MM.1S (cell line): Measurements from ENCODE around the gene ARHGAP4.

ENCODE experiments used
- DNase-seq: peaks from one replicate; pipeline ENCODE4 v3.0.0-alpha.2; 2015
- H2AFZ ChIP-seq: fragments of 300-600 bp; sonication (generic); 2 replicates; pipeline ENCODE4 v1.6.0; 2016; ENCODE audit warnings: antibody characterized with exemption, low read length
- H3F3A ChIP-seq: fragments of 300-600 bp; sonication (generic); 2 replicates; pipeline ENCODE4 v1.6.1; 2016; ENCODE audit warnings: mild to moderate bottlenecking, antibody characterized with exemption, low read length, moderate library complexity, mixed read lengths; ENCODE audit not compliant: insufficient read depth
- H3K27ac ChIP-seq: fragments of 300-600 bp; sonication (generic); 2 replicates; pipeline ENCODE4 v1.5.1; 2016; ENCODE audit warnings: mild to moderate bottlenecking, low read length
- H3K27me3 ChIP-seq: fragments of 300-600 bp; sonication (generic); replicated peaks from 2 replicates; pipeline ENCODE4 v1.6.0; 2016; ENCODE audit warnings: low read length; ENCODE audit not compliant: insufficient read depth
- H3K36me3 ChIP-seq: fragments of 300-600 bp; sonication (generic); replicated peaks from 2 replicates; pipeline ENCODE4 v1.6.1; 2016; ENCODE audit warnings: mild to moderate bottlenecking, low read length, mixed read lengths; ENCODE audit not compliant: insufficient read depth
- H3K4me1 ChIP-seq: fragments of 300-600 bp; sonication (generic); 2 replicates; pipeline ENCODE4 v1.6.1; 2016; ENCODE audit warnings: low read length, mixed read lengths
- H3K4me2 ChIP-seq: fragments of 300-600 bp; sonication (generic); 2 replicates; pipeline ENCODE4 v1.6.0; 2016; ENCODE audit warnings: low read depth, low read length
- H3K4me3 ChIP-seq: fragments of 300-600 bp; sonication (generic); 2 replicates; pipeline ENCODE4 v1.5.1; 2016; ENCODE audit warnings: low read length, mixed read lengths
- H3K79me2 ChIP-seq: fragments of 300-600 bp; sonication (generic); 2 replicates; pipeline ENCODE4 v1.6.1; 2016; ENCODE audit warnings: mixed run types, low read length, mixed read lengths
- H3K9ac ChIP-seq: fragments of 300-600 bp; sonication (generic); 2 replicates; pipeline ENCODE4 v1.6.1; 2016; ENCODE audit warnings: low read length, mixed read lengths
- H3K9me2 ChIP-seq: fragments of 300-600 bp; sonication (generic); replicated peaks from 2 replicates; pipeline ENCODE4 v1.6.1; 2016; ENCODE audit warnings: mild to moderate bottlenecking, low read length, mixed read lengths; ENCODE audit not compliant: insufficient read depth
- H3K9me3 ChIP-seq: fragments of 300-600 bp; sonication (generic); replicated peaks from 2 replicates; pipeline ENCODE4 v1.6.1; 2016; ENCODE audit warnings: mild to moderate bottlenecking, low read length, mixed read lengths; ENCODE audit not compliant: insufficient read depth
- H4K20me1 ChIP-seq: fragments of 300-600 bp; sonication (generic); 2 replicates; pipeline ENCODE4 v1.6.1; 2016; ENCODE audit warnings: mild to moderate bottlenecking, low read length, moderate library complexity, mixed read lengths; ENCODE audit not compliant: insufficient read depth
- CTCF ChIP-seq: fragments of 300-600 bp; sonication (generic); IDR thresholded peaks from 2 replicates; pipeline ENCODE4 v1.5.1; 2016; ENCODE audit warnings: antibody characterized with exemption, low read length, mixed read lengths
- EZH2 ChIP-seq: fragments of 300-600 bp; sonication (generic); optimal IDR thresholded peaks from 2 replicates; pipeline ENCODE3; 2017; ENCODE audit warnings: low read depth, mild to moderate bottlenecking, antibody characterized with exemption, low read length, mixed read lengths
- EZH2phosphoT487 ChIP-seq: fragments of 300-600 bp; sonication (generic); IDR thresholded peaks from 2 replicates; pipeline ENCODE4 v1.6.1; 2018; ENCODE audit warnings: antibody characterized with exemption, low read length

The ARHGAP4 gene

GRCh38 chrX:153897899-153898298 lies 28.2 kb downstream of the ARHGAP4 start:
- 0 out of 2 replicates have a peak, but pooled peaks cover 5% of the 10 kb centered on the region for H3K27me3 ChIP-seq
- H3K4me2 ChIP-seq: no peak overlapping the region
- H3K4me3 ChIP-seq: no peak overlapping the region
- no peak overlapping the region for H2AFZ ChIP-seq
- H4K20me1 ChIP-seq: no peaks in the 10 kb centered on the region
- H3K79me2 ChIP-seq: no peaks in the 10 kb centered on the region
- no peaks in the 10 kb centered on the region for H3K36me3 ChIP-seq
- H3K4me1 ChIP-seq: 0 out of 2 replicates have a peak, but pooled peaks cover 9% of the 10 kb centered on the region
- H3F3A ChIP-seq: peaks cover 3% of the 10 kb centered on the region; the same call in 1 of the 2 replicates
- DNase-seq: no peak
- H3K27ac ChIP-seq: no peak overlapping the region
- TF ChIP-seq CTCF (no peak), EZH2phosphoT487 (no peak), EZH2 (no peak)
- no peaks in the 10 kb centered on the region for H3K9me3 ChIP-seq
- H3K9ac ChIP-seq: no peak overlapping the region
- no peaks in the 10 kb centered on the region for H3K9me2 ChIP-seq

GRCh38 chrX:153889123-153889522 lies 36.9 kb downstream of the ARHGAP4 start:
- no peaks in the 10 kb centered on the region for H3K4me1 ChIP-seq
- H4K20me1 ChIP-seq: no peaks in the 10 kb centered on the region
- H2AFZ ChIP-seq: no peak overlapping the region
- no peak for DNase-seq
- TF ChIP-seq EZH2phosphoT487 (no peak), EZH2 (no peak), CTCF (no peak)
- H3K27me3 ChIP-seq: peaks cover 22% of the 10 kb centered on the region
- no peaks in the 10 kb centered on the region for H3K9me3 ChIP-seq
- H3K9me2 ChIP-seq: no peaks in the 10 kb centered on the region
- no peak overlapping the region for H3K27ac ChIP-seq
- no peak overlapping the region for H3K9ac ChIP-seq
- no peaks in the 10 kb centered on the region for H3K79me2 ChIP-seq
- H3K36me3 ChIP-seq: no peaks in the 10 kb centered on the region
- H3F3A ChIP-seq: no peaks in the 10 kb centered on the region
- no peak overlapping the region for H3K4me2 ChIP-seq
- no peak overlapping the region for H3K4me3 ChIP-seq

DNA sequence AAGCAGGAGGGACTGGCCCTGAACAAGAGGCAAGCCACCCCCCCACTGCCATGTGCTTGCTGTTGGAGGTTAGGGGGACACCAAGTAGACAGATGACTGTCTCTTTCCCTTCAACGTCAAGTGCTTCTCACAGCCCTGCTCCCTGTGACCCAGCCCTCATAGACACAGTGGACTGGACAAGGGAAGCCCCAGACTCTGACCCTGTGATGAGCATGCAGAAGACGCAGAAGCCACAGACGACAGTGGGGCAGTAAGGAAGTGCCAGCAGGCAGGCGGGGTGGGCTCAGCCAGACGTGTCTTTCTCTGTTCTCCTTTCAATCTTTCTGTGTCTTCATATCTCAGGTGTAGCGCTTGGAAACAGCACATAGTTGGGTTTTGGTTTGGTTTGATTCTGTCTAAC lies 37.7 kb downstream of the ARHGAP4 start:
- no peak for DNase-seq
- no peaks in the 10 kb centered on the region for H3K79me2 ChIP-seq
- H3K9me3 ChIP-seq: no peaks in the 10 kb centered on the region
- H3K4me1 ChIP-seq: no peaks in the 10 kb centered on the region
- H3K36me3 ChIP-seq: no peaks in the 10 kb centered on the region
- no peak overlapping the region for H2AFZ ChIP-seq
- H3K9ac ChIP-seq: no peak overlapping the region
- no peaks in the 10 kb centered on the region for H3F3A ChIP-seq
- H3K27me3 ChIP-seq: peaks cover 22% of the 10 kb centered on the region
- no peak for TF ChIP-seq CTCF
- TF ChIP-seq EZH2: no peak
- TF ChIP-seq EZH2phosphoT487: no peak
- H3K4me2 ChIP-seq: no peak overlapping the region
- no peak overlapping the region for H3K4me3 ChIP-seq
- H4K20me1 ChIP-seq: no peaks in the 10 kb centered on the region
- H3K9me2 ChIP-seq: no peaks in the 10 kb centered on the region
- H3K27ac ChIP-seq: no peak overlapping the region
